Hepatocyte (in vitro differentiated cells): ENCODE data around the gene TMEM138.

ENCODE experiments used
- EZH2phosphoT487 ChIP-seq: fragments of 200-600 bp; sonication (generic); IDR thresholded peaks from one replicate; pipeline ENCODE4 v1.6.1; 2018; ENCODE audit warnings: antibody characterized with exemption, mild to moderate bottlenecking, low read depth, moderate library complexity; ENCODE audit not compliant: unreplicated experiment, severe bottlenecking
- TF ChIP-seq, protein P1 (sequence below): fragments of 200-600 bp; sonication (generic); IDR thresholded peaks from 2 replicates; pipeline ENCODE4 v1.5.1; 2016; ENCODE audit warnings: antibody characterized with exemption, mild to moderate bottlenecking; ENCODE audit not compliant: poor library complexity

GRCh38 chr11:61335355-61335710, 26.8 kb upstream of the TMEM138 start:
- TF ChIP-seq, protein P1, sequence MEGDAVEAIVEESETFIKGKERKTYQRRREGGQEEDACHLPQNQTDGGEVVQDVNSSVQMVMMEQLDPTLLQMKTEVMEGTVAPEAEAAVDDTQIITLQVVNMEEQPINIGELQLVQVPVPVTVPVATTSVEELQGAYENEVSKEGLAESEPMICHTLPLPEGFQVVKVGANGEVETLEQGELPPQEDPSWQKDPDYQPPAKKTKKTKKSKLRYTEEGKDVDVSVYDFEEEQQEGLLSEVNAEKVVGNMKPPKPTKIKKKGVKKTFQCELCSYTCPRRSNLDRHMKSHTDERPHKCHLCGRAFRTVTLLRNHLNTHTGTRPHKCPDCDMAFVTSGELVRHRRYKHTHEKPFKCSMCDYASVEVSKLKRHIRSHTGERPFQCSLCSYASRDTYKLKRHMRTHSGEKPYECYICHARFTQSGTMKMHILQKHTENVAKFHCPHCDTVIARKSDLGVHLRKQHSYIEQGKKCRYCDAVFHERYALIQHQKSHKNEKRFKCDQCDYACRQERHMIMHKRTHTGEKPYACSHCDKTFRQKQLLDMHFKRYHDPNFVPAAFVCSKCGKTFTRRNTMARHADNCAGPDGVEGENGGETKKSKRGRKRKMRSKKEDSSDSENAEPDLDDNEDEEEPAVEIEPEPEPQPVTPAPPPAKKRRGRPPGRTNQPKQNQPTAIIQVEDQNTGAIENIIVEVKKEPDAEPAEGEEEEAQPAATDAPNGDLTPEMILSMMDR = no peak
- no peak for TF ChIP-seq EZH2phosphoT487
